ENCODE data around the gene IGFL4.

The IGFL4 gene

DNA sequence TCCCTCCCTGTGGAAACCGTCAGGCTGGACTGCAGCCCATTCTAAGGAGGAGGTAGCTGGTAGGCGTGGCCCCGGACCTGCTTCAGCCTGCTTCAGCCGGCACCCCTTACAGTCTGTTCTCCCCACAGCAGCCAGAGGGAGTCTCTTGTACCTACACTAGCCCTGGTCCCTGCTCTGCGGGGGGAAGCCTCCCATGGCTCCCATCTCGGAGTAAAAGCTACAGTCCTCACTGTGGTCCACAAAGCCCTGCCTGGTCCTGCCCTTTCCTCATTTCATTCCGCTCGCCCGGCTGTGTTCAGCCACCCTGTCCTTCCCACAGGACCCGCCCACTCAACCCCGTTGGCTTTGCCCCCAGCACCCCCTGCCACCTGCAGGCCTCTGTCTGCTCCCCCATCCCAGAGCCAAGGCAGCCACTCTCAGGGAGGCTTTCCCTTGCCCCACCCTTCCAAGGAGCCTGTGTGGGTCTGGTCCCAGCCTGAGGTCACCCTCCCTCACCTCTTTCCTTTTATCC is 19.2 kb downstream of the IGFL4 start:
- DNase-seq (ENCODE audit: low read depth in 2 of 2), result no peak

DNA sequence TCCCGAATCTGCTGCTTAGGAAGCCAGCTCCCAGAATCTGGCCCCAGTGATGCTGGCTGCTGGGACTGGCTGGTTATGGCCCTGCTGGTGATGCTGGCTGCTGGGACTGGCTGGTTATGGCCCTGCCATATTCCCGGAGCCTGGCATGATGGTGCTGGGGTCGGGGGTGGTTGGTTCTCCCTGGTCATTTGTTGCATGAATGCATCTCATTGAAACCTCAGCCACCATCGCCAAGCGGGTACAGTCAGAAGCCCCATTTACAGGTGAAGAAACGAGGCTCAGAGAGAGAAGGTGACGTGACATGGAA is 20.0 kb downstream of the IGFL4 start:
- no peak for DNase-seq (ENCODE audit: low read depth in 2 of 2)

DNA sequence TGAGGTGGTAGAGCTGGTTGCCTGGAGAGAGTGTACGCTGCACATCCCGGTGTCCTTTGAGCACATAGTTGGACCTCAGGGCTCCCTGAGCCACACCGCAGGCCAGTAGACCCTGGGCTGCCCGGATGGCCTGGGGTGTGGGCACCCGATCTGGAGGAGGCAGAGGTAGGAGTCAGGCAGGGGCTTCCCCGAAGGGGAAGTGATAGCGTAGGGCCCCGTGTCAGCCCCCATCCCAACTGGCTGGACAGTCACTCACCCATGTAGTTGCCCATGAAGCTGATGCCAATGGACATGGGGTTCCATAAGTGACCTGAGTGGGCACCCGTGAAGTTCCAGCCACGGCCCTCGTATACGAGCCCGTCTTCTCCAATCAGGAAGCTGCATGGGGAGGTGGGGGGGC is 21.5 kb downstream of the IGFL4 start:
- no peak for DNase-seq (ENCODE audit: low read depth in 2 of 2)

GRCh38 chr19:46018729-46019251 is 22.0 kb downstream of the IGFL4 start:
- DNase-seq (ENCODE audit: low read depth in 2 of 2), result no peak

- no peak for DNase-seq (ENCODE audit: low read depth in 2 of 2)
Observed at GRCh38 chr19:46017874-46018675, 22.7 kb downstream of the IGFL4 start.

GRCh38 chr19:46017095-46017429 is 23.7 kb downstream of the IGFL4 start:
- no peak for DNase-seq (ENCODE audit: low read depth in 2 of 2)

GRCh38 chr19:46016426-46017094 is 24.2 kb downstream of the IGFL4 start:
- peak; percentile 61 to 74 for DNase-seq (ENCODE audit: low read depth in 2 of 2)

- peak in 1 of 2 donors; percentile 12 for DNase-seq (ENCODE audit: low read depth in 2 of 2)
Observed at GRCh38 chr19:46015687-46016425, 24.9 kb downstream of the IGFL4 start.

DNA sequence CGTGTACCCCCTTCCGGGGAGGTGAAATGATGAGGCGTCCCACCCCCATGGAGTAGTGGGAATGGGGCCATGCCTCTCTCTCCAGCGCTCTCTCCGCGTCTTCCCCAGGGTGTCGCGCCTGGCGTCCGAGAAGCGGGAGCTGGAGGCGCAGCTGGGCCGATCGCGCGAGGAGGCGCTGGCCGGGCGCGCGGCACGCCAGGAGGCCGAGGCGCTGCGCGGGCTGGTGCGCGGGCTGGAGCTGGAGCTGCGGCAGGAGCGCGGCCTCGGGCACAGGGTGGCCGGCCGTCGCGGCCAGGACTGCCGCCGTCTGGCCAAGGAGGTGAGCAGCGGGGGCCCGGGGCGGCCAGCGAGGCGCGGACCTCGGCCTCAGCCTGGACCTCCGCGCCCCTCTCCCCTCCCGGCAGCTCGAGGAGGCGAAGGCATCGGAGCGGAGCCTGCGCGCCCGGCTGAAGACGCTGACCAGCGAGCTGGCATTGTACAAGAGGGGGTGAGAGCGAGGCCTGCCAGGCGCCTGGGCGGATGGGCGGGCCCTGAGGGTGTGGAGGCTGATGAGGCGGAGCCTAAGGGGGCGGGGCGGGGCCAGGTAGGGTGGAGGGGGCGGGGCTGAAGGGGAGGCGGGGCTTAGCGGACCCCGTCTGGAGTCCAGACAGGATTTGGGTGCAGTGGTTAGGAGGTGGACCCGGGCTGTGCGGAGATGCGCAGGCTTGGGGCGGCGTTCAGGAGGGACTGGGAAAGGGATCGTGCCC is 25.7 kb downstream of the IGFL4 start:
- peak; percentile 28 to 55 for DNase-seq (ENCODE audit: low read depth in 2 of 2)

DNA sequence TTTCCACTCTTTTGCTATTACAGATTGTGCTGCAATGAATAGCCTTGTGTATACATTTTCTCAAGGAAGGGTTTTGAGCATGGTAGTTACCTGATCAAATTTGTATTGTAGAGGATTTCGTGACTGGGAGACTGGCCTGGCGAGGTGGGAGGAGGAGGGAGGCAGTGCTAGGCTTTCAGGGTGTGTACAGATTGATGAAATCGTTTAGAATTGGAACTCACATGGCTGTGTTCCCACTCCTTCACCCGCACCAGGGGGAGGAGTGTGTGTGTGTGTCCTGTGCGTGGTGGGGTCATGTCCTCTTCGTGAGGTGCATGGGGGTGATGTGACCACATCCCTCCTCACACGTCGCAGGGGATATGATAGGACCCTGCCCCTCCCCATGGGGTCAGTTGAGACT is 26.3 kb downstream of the IGFL4 start:
- DNase-seq (ENCODE audit: low read depth in 2 of 2), result no peak

DNA sequence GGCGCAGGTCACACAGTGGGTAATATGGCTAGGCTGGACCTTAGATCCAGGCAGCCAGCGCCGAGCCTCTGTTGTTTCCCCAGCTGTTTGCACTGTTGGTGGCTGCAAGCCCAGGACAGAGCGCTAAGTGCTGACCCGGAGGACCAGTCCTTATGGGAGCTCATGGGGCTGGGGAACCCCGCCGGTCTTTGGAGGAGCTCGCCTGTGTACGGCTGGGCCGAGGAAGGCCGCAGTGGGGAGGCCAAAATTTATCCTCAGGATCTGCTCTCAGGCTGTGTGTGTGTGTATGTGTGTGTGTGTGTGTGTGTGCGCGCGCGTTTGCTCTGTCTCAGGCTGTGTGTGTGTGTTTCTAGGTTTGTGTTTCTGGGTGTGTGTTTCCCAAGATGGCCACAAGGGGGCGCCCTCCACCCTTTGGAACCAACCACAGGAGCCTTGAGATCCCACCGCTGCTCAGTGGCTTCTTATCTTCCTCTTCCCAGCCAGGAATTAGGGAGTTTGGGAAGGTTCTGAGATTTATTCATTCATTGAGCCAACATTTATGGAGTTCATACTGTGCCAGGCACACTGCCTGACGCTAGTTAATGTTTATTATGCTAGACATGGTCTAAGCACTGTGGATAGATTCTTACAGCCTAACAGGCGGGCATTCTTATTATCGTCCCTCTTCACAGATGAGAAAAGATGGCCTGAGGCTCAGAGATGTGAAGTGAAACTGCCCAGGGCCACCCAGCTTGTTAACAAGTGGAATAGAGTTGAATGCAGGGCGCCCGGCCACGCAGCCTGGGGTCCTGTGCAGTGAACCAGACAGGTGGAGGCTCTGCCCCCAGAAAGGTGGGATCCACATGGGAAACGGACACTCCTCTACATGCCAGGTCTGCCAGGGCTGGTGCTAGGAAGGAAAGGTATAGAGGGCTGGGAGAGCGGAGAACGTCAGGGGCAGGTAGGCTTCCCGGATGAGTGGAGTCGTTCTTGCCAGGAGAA is 31.0 kb downstream of the IGFL4 start:
- peak; percentile 45 to 46 for DNase-seq (ENCODE audit: low read depth in 2 of 2)

DNA sequence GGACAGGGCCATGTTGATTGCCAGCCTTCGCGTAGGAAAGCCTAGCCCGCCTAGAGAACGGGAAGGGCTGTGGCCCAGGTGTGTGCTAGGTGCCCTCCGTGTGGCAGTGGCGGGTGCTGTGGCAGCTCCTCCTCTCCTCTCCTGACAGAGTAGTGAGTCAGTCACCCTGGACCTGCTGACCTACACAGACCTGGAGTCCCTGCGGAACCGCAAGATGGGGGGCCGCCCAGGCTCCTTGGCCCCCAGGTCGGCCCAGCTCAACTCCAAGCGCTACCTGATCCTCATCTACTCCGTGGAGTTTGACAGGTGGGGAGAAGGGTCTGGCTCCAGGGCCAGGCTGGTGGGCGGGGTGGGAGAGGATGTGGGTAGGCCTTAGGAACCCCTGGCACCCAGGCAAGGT is 34.4 kb downstream of the IGFL4 start:
- DNase-seq (ENCODE audit: low read depth in 2 of 2), result no peak

DNA sequence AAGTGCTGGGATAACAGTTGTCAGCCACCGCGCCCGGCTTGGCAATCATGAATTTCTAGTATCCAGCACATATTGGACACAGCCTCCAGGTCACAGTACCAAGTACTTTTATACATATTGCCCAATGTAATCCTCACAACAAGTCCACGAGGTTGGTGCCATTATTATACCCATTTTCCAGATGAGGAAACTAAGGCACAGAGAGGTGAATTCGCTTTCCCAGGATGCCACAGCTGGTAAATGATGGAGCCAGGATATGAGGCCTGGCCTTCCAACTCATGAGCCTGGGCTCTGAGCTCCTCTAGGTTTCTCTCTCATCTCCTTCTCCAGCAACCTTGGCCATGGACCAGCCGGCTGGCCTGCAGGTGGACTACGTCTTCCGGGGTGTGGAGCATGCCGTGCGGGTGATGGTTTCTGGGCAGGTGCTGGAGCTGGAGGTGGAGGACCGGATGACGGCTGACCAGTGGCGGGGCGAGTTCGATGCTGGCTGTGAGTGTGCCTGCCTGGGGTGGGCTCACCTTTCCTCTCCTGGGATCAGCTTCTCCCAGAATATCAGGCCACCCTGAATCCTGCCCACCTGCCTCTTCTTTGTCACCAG is 38.0 kb downstream of the IGFL4 start:
- no peak for DNase-seq (ENCODE audit: low read depth in 2 of 2)

DNA sequence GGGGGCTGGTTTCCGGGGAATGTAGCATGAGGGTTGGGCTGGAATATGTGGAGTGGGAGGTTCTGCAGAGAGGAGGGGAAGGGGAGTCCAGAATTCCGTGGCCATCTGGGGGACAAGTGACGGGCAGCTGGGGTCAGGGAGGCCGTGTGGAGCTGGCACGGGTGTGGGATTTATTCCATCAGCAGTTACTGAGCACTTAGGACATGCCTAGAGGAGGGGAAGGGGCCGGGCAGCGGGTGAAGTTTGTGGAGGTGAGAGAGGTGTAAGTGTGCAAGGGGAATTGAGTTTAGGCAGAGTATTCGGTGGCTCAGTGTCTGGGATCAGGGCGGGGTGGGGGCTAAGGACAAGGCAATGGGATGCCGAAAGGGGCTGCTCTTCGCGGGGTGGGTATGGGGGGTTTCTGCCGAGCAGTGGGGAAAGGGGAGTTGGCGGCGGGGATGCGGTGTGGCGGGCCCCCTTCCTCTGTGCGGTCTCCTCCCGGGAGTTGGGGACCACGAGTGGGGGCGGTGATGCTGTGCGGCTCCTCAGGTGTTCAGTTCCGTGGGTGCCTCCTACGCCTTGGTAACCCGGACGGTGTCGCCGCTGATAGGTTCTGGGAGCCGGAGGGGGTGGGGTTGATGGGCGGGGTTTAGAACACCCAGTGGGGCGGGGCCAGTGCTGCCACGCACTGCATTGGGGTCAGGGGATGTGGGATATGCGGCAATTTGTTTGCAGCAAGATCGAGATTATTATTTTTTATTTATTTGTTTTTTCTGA is 40.1 kb downstream of the IGFL4 start:
- DNase-seq (ENCODE audit: low read depth in 2 of 2), result peak; percentile 40 to 65

DNA sequence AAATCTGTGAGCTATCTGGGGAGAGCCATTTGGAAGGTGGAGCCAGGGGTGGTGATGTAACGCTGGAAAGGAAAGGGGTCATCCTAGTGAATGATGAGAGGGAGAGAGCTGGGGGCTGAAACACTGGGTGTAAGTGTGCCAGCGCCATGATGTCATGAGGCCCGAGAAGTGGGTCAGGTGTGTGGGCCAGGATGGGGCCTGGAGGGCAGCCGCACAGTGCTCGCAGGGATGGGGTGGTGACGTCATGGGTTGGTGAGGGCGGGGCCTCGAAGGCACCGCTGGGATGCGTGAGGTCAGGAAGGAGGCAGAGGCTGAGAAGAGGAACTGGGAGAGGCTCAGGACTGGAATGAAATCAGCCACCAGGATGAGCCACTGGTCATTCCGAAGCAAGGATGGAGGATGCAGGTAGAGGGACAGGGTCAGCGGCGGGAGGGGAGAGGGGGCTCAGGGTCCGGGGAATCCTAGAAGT is 41.1 kb downstream of the IGFL4 start:
- no peak for DNase-seq (ENCODE audit: low read depth in 2 of 2)

GRCh38 chr19:45998834-45999233 is 42.0 kb downstream of the IGFL4 start:
- no peak for DNase-seq (ENCODE audit: low read depth in 2 of 2)

DNA sequence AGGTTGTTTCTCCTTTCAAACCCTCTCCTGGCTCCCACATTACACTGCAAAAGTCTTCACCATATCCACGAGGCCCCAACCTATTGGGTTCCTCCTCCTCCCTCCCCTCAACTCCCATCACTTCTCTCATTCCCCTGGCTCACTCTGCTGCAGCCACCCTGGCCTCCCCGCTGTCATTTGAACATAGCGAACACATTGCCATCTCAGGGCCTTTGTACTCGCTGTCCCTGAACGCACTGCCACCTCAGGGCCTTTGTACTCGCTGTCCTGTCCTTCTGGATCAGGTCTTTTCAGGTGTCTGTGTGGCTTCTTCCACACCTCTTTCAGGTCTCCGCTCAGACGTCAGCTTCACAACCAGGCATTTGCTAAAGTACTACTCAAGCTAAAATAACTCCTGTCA is 43.9 kb downstream of the IGFL4 start:
- DNase-seq (ENCODE audit: low read depth in 2 of 2), result no peak

DNA sequence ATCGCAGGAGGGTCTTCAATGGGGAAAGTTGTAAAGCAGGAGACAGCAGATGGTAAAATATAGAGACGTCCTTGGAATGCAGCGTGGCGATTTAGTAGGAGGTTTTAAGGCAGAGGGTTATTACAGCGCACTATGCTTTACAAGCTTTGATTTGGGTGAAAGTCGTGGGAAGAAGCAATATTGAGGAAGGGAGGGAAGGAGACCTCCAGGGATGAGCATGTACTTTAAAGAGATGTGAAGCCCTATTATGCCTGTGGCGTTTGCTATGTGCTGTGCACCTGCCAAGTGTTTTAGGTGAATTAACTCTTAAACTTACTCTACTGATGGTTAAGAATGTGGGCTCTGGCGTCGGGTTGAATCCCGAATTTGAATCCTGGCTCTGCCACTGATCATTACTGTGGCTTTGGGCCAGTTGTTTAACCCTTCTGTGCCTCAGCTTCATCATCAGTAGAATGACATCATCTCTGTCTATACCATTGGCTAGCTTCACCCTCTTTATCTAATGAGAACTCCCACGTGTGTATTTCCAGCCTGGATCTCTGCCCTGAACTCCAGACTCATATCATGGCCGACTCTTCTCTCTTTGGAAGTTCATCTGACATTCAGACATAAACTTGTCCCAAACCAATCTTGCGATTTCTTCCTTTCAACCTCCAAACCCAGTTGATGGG is 45.0 kb downstream of the IGFL4 start:
- no peak for DNase-seq (ENCODE audit: low read depth in 2 of 2)
